ENCODE measurements around the gene NELL2. TPM values are rescaled to one million over a fixed set of nuclear protein-coding genes. Genes with fewer than 3 reads are reported as not detected.
A peak's percentile ranks its signal among the peaks of the same experiment; 100 is the strongest.
"Not testable (repeated sequence)": the region's sequence is repeated elsewhere in the genome, so short reads cannot be mapped to it uniquely, and the experiment has no call there.

The NELL2 gene
- total RNA-seq, 1 experiment from 2014 or later = 596 TPM

- intact Hi-C loops (cut with micrococcal nuclease; ENCODE audit: unreplicated experiment) = no loop called here
- Histone ChIP-seq H3K4me1 (ENCODE audit: insufficient read depth, low read length, poor library complexity, severe bottlenecking) (peaks cover 52% of the 10 kb centered on the region), H3K4me3 (ENCODE audit: low read depth, low read length, poor library complexity, severe bottlenecking) (no peak overlapping the region), H3K27me3 (replicated peaks; ENCODE audit: insufficient read depth, low read depth, low read length, poor library complexity) (no peaks in the 10 kb centered on the region), H3K36me3 (ENCODE audit: insufficient read depth, low read length, poor library complexity, severe bottlenecking) (no peaks in the 10 kb centered on the region), H3K9me3 (ENCODE audit: low read depth, low read length, poor library complexity, severe bottlenecking) (no peaks in the 10 kb centered on the region), H3K27ac (ENCODE audit: low read depth, low read length, poor library complexity, severe bottlenecking) (no peak overlapping the region)
- TSS peak; percentile 4 for BruUV-seq (replicated peaks)
- ChIA-PET POLR2A (ENCODE audit: low non-redundant PET) (interaction anchor here (0.7 kb wide), 1 partner anchor 35 kb away, joined by 3 read pairs; no protein-coding TSS in a partner anchor), CTCF (no interaction called here)
- DNase-seq (ENCODE audit: low spot score) = no peak
- TF ChIP-seq CTCF (conservative IDR thresholded peaks at IDR 0.05; ENCODE audit: low read depth, low read length) (no peak), EZH2 (IDR thresholded peaks at IDR 0.05; ENCODE audit: borderline replicate concordance, low read depth, low read length, poor library complexity, severe bottlenecking) (no peak)
These were observed 48.2 kb downstream of the NELL2 start for GRCh38 chr12:44827832-44828438.

- H3K9me3 ChIP-seq (ENCODE audit: low read depth, low read length, poor library complexity, severe bottlenecking); H3K4me3 ChIP-seq (ENCODE audit: low read depth, low read length, poor library complexity, severe bottlenecking); intact Hi-C loops (cut with micrococcal nuclease; ENCODE audit: unreplicated experiment); H3K27ac ChIP-seq (ENCODE audit: low read depth, low read length, poor library complexity, severe bottlenecking); BruUV-seq (replicated peaks); H3K27me3 ChIP-seq (replicated peaks; ENCODE audit: insufficient read depth, low read depth, low read length, poor library complexity); CTCF ChIA-PET; DNase-seq (ENCODE audit: low spot score); H3K36me3 ChIP-seq (ENCODE audit: insufficient read depth, low read length, poor library complexity, severe bottlenecking): not testable (repeated sequence)
- POLR2A ChIA-PET (ENCODE audit: low non-redundant PET) = interaction anchor here (0.7 kb wide), 1 partner anchor 794 kb away, joined by 3 read pairs; no protein-coding TSS in a partner anchor
- H3K4me1 ChIP-seq (ENCODE audit: insufficient read depth, low read length, poor library complexity, severe bottlenecking) = peaks cover 32% of the 10 kb centered on the region
These were observed 54.4 kb downstream of the NELL2 start for GRCh38 chr12:44821702-44822101.

DNA sequence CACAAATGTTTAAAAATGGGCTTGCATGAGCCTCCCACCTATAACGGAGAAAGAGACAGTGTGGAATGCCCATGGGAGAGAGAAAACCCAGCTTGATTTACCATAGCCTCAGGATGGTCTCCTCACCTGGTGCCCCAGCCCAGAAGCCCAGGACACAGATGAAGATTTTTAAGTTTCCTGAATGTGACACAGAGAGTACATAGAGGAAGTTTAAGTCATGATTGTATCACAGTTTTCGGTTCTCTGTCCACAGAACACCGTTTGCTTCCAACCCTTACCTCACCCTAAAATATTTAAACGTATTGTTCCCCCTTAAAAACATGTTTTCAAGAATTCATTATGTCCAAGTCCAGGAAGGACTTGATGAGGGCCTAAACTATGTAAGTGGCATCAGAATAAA is 56.2 kb downstream of the NELL2 start:
- DNase-seq (ENCODE audit: low spot score) = no peak
- no peak overlapping the region for H3K27ac ChIP-seq (ENCODE audit: low read depth, low read length, poor library complexity, severe bottlenecking)
- intact Hi-C loops (cut with micrococcal nuclease; ENCODE audit: unreplicated experiment) = no loop called here
- ChIA-PET CTCF (no interaction called here), POLR2A (ENCODE audit: low non-redundant PET) (no interaction called here)
- H3K27me3 ChIP-seq (replicated peaks; ENCODE audit: insufficient read depth, low read depth, low read length, poor library complexity) = no peaks in the 10 kb centered on the region
- TF ChIP-seq CTCF (conservative IDR thresholded peaks at IDR 0.05; ENCODE audit: low read depth, low read length) (no peak), EZH2 (IDR thresholded peaks at IDR 0.05; ENCODE audit: borderline replicate concordance, low read depth, low read length, poor library complexity, severe bottlenecking) (no peak)
- H3K4me3 ChIP-seq (ENCODE audit: low read depth, low read length, poor library complexity, severe bottlenecking) = no peak overlapping the region
- peaks cover 12% of the 10 kb centered on the region for H3K36me3 ChIP-seq (ENCODE audit: insufficient read depth, low read length, poor library complexity, severe bottlenecking)
- peaks cover 50% of the 10 kb centered on the region for H3K4me1 ChIP-seq (ENCODE audit: insufficient read depth, low read length, poor library complexity, severe bottlenecking)
- no TSS peak for BruUV-seq (replicated peaks)
- H3K9me3 ChIP-seq (ENCODE audit: low read depth, low read length, poor library complexity, severe bottlenecking) = no peaks in the 10 kb centered on the region

- POLR2A ChIA-PET (ENCODE audit: low non-redundant PET) = no interaction called here
- no TSS peak for BruUV-seq (replicated peaks)
These were observed 58.4 kb downstream of the NELL2 start for GRCh38 chr12:44817687-44818086.

More at GRCh38 chr12:44817687-44818086, 58.4 kb downstream of the NELL2 start:
- H3K4me1 ChIP-seq (ENCODE audit: insufficient read depth, low read length, poor library complexity, severe bottlenecking) = peaks cover 55% of the 10 kb centered on the region
- H3K36me3 ChIP-seq (ENCODE audit: insufficient read depth, low read length, poor library complexity, severe bottlenecking) = peaks cover 28% of the 10 kb centered on the region
- CTCF ChIA-PET = no interaction called here
- H3K4me3 ChIP-seq (ENCODE audit: low read depth, low read length, poor library complexity, severe bottlenecking) = no peak overlapping the region
- peak overlapping the region; percentile 59 for H3K27ac ChIP-seq (ENCODE audit: low read depth, low read length, poor library complexity, severe bottlenecking)
- intact Hi-C loops (cut with micrococcal nuclease; ENCODE audit: unreplicated experiment) = no loop called here
- TF ChIP-seq EZH2 (IDR thresholded peaks at IDR 0.05; ENCODE audit: borderline replicate concordance, low read depth, low read length, poor library complexity, severe bottlenecking) (no peak), CTCF (conservative IDR thresholded peaks at IDR 0.05; ENCODE audit: low read depth, low read length) (no peak)
- no peaks in the 10 kb centered on the region for H3K9me3 ChIP-seq (ENCODE audit: low read depth, low read length, poor library complexity, severe bottlenecking)
- DNase-seq (ENCODE audit: low spot score) = no peak
- no peaks in the 10 kb centered on the region for H3K27me3 ChIP-seq (replicated peaks; ENCODE audit: insufficient read depth, low read depth, low read length, poor library complexity)

All from A673 (cell line).